KMS-11 (cell line): ENCODE data around the gene CPSF3.

Source experiments
- H2AFZ ChIP-seq: fragments of 200-600 bp; sonication (generic); 2 replicates; pipeline ENCODE4 v1.6.1; 2016; ENCODE audit warnings: antibody characterized with exemption, mixed run types, low read depth
- H3K27ac ChIP-seq: fragments of 200-600 bp; sonication (generic); 2 replicates; pipeline ENCODE4 v1.6.1; 2016; ENCODE audit warnings: mild to moderate bottlenecking, mixed run types
- H3K27me3 ChIP-seq: fragments of 200-600 bp; sonication (generic); 2 replicates; pipeline ENCODE4 v1.6.1; 2017; ENCODE audit warnings: mild to moderate bottlenecking, low read depth, mixed run types, moderate library complexity; ENCODE audit not compliant: insufficient read depth
- H3K36me3 ChIP-seq: fragments of 200-600 bp; sonication (generic); 2 replicates; pipeline ENCODE4 v1.6.1; 2017; ENCODE audit warnings: mild to moderate bottlenecking, mixed run types; ENCODE audit not compliant: insufficient read depth
- H3K4me1 ChIP-seq: fragments of 200-600 bp; sonication (generic); 2 replicates; pipeline ENCODE4 v1.6.1; 2016; ENCODE audit warnings: mild to moderate bottlenecking, low read depth, mixed run types; ENCODE audit not compliant: poor library complexity, severe bottlenecking
- H3K4me2 ChIP-seq: fragments of 200-600 bp; sonication (generic); 2 replicates; pipeline ENCODE4 v1.7.0; 2016; ENCODE audit warnings: mild to moderate bottlenecking, mixed run types
- H3K4me3 ChIP-seq: fragments of 200-600 bp; sonication (generic); IDR thresholded peaks from 2 replicates; pipeline ENCODE4 v1.6.1; 2017; ENCODE audit warnings: low read depth, low read length, mixed read lengths; ENCODE audit not compliant: insufficient read depth
- H3K79me2 ChIP-seq: fragments of 200-600 bp; sonication (generic); 2 replicates; pipeline ENCODE4 v1.6.1; 2016; ENCODE audit warnings: low read depth, mixed run types; ENCODE audit not compliant: insufficient read depth
- H3K9ac ChIP-seq: fragments of 200-600 bp; sonication (generic); 2 replicates; pipeline ENCODE4 v1.6.1; 2016; ENCODE audit warnings: mild to moderate bottlenecking, mixed run types
- H4K20me1 ChIP-seq: fragments of 200-600 bp; sonication (generic); 2 replicates; pipeline ENCODE4 v1.6.1; 2016; ENCODE audit warnings: mild to moderate bottlenecking, mixed run types; ENCODE audit not compliant: insufficient read depth
- TF ChIP-seq, protein P1 (sequence below): fragments of 200-600 bp; sonication (generic); conservative IDR thresholded peaks from 2 replicates; pipeline ENCODE4 v1.6.1; 2017; ENCODE audit warnings: low read depth, mild to moderate bottlenecking, antibody characterized with exemption, low read length, moderate library complexity, mixed read lengths

Gene CPSF3

DNA sequence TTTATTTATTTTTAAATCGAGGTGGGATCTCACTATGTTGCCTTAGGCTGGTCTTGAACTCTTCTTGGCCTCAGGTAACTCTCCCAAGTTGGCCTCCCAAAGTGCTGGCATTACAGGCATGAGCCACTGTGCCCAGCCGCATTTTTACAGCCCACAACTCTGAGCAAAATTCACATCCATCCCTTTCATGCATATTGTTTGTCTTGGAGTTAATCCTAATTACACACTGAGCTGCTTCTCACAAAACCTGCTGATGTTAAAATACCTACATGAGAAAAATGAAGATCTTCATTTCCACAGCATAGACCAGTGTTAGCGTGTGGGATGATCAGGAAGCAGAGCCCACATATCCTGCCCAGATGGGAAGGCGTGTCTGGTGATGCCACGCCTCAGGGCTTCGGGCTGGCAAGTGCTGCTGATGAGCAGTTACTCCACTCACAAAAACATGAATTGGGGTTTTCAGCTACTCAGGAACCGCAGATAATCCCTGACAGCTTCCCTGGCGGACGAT, 14.8 kb upstream of the CPSF3 start:
- Histone ChIP-seq H3K4me2 (no peak overlapping the region), H4K20me1 (no peaks in the 10 kb centered on the region), H3K27ac (no peak overlapping the region), H3K27me3 (no peaks in the 10 kb centered on the region), H3K4me1 (no peaks in the 10 kb centered on the region), H3K9ac (no peak overlapping the region), H3K79me2 (no peaks in the 10 kb centered on the region), H3K4me3 (no peak overlapping the region), H3K36me3 (no peaks in the 10 kb centered on the region), H2AFZ (no peak overlapping the region)
- TF ChIP-seq, protein P1, sequence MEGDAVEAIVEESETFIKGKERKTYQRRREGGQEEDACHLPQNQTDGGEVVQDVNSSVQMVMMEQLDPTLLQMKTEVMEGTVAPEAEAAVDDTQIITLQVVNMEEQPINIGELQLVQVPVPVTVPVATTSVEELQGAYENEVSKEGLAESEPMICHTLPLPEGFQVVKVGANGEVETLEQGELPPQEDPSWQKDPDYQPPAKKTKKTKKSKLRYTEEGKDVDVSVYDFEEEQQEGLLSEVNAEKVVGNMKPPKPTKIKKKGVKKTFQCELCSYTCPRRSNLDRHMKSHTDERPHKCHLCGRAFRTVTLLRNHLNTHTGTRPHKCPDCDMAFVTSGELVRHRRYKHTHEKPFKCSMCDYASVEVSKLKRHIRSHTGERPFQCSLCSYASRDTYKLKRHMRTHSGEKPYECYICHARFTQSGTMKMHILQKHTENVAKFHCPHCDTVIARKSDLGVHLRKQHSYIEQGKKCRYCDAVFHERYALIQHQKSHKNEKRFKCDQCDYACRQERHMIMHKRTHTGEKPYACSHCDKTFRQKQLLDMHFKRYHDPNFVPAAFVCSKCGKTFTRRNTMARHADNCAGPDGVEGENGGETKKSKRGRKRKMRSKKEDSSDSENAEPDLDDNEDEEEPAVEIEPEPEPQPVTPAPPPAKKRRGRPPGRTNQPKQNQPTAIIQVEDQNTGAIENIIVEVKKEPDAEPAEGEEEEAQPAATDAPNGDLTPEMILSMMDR: no peak

DNA sequence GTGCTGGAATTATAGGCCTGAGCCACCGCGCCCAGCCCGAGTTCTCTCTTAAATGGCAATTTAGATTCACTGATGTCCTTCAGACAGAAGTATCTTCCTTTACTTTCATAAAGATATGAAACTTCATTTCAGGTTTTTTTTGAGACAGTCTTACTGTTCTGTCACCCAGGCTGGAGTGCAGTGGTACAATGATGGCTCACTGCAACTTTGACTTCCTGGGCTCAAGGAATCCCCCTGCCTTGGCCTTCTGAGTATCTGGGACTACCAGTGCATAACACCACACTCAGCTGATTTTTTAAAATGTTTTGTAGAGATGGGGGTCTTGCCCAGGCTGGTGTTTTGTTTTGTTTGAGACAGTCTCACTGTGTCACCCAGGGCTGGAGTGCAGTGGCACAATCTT, 13.3 kb upstream of the CPSF3 start:
- Histone ChIP-seq H3K4me2 (no peak overlapping the region), H3K36me3 (no peaks in the 10 kb centered on the region), H3K27me3 (no peaks in the 10 kb centered on the region), H2AFZ (no peak overlapping the region), H3K9ac (no peak overlapping the region), H3K4me1 (no peaks in the 10 kb centered on the region), H3K4me3 (no peak overlapping the region), H3K79me2 (no peaks in the 10 kb centered on the region), H3K27ac (no peak overlapping the region), H4K20me1 (no peaks in the 10 kb centered on the region)
- TF ChIP-seq, protein P1: no peak

DNA sequence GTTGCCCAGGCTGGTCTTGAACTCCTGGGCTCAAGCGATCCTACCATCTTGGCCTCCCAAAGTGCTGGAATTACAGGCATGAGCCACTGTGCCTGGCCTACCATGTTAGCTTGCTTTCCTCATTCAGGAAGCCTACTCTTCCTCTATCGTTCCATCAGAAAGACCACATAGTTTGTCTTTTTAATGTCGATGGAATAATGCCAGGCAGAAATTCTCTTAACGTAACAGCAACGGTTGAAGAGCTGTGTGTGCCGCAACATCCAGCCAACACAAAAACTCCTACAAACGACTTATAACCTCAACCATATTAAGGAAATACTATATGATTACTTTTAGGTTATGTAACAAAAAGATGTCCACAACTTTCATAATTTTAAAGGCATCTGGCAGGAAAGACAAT, 10.7 kb upstream of the CPSF3 start:
- Histone ChIP-seq H2AFZ (no peak overlapping the region), H3K36me3 (no peaks in the 10 kb centered on the region), H3K27ac (no peak overlapping the region)

DNA sequence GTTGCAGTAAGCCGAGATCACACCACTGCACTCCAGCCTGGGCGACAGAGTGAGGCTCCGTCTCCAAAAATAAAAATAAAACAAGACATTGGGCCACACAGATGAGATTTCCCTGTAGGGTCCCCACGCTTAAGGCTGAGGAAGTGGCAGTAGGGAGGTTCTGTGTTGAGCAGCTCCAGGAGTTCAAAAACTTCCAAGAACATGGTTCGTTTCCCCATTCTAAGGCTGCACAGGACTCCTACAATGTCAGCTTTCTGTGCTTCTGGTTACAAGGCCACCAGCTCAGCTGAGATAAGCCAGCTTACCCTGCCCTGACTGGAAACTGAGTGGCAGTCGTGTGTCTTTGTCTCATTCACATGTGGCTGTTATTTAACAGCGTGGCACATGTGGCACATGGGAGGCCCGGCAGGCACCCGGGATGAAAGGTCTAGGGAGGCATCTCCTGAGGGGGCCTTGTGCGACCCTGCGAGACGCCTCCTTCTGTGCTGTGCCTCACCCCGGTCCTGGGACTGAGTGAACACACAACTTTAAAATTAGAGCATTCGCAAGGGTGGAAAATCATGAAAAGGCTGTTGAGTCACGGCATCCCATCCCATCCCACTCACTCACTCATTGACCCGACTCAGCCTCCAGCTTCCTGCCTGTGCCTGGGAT, 7.8 kb upstream of the CPSF3 start:
- H3K27ac ChIP-seq: no peak overlapping the region
- H3K4me1 ChIP-seq: peaks cover 15% of the 10 kb centered on the region
- no peaks in the 10 kb centered on the region for H4K20me1 ChIP-seq
- no peak overlapping the region for H3K4me3 ChIP-seq
- no peaks in the 10 kb centered on the region for H3K27me3 ChIP-seq
- H2AFZ ChIP-seq: no peak overlapping the region
- TF ChIP-seq, protein P1: no peak
- no peak overlapping the region for H3K9ac ChIP-seq
- peaks cover 22% of the 10 kb centered on the region; the same call in 1 of the 2 replicates for H3K79me2 ChIP-seq
- no peak overlapping the region for H3K4me2 ChIP-seq
- no peaks in the 10 kb centered on the region for H3K36me3 ChIP-seq

More for the DNA sequence above, 10.7 kb upstream of the CPSF3 start:
- Histone ChIP-seq H3K9ac (no peak overlapping the region), H4K20me1 (no peaks in the 10 kb centered on the region), H3K79me2 (no peaks in the 10 kb centered on the region; the same call in 1 of the 2 replicates), H3K27me3 (no peaks in the 10 kb centered on the region), H3K4me2 (no peak overlapping the region), H3K4me3 (no peak overlapping the region), H3K4me1 (no peaks in the 10 kb centered on the region)
- TF ChIP-seq, protein P1: no peak
